Astrocyte of the cerebellum (primary cell): ENCODE measurements around the gene MTIF3.

Source experiments
- DNase-seq: peaks from one replicate; pipeline ENCODE4 v3.0.0-alpha.2; 2011; ENCODE audit warnings: low read depth
- H3K4me3 ChIP-seq: 2 replicates; pipeline ENCODE4 v1.5.1; 2011; ENCODE audit warnings: mild to moderate bottlenecking, low read depth, low read length, moderate library complexity
- in situ Hi-C: cut with HindIII; loops from 2 replicates; pipeline ENCODE4 v1.10.0; 2017; ENCODE audit warnings: low sequenced_read_pairs
- TF ChIP-seq, protein P1 (sequence below): IDR thresholded peaks from 2 replicates; pipeline ENCODE4 v1.5.1; 2012; ENCODE audit warnings: low read length, low read depth, moderate library complexity, mild to moderate bottlenecking; ENCODE audit errors: missing control alignments

Gene MTIF3

DNA sequence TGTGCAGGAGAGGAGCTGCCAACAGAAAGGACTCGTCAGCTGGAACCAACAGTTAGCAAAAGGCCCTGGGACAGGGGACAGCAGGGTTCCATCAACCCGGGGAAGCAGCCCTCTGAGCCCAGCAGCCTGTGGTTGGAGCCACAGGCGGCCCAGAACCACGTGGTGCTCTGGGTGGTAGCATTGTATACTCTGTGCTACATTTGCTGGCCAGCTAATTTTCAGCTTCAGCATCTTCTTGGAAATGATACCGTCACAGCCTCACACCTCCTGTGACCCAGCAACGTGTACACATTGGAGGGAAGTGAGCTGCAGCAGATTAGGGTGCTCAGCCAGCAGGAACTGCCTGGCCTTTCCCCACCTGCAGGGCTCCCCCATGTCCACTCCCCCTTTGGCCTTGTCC, 13.1 kb upstream of the MTIF3 start:
- no peak for DNase-seq
- TF ChIP-seq, protein P1, sequence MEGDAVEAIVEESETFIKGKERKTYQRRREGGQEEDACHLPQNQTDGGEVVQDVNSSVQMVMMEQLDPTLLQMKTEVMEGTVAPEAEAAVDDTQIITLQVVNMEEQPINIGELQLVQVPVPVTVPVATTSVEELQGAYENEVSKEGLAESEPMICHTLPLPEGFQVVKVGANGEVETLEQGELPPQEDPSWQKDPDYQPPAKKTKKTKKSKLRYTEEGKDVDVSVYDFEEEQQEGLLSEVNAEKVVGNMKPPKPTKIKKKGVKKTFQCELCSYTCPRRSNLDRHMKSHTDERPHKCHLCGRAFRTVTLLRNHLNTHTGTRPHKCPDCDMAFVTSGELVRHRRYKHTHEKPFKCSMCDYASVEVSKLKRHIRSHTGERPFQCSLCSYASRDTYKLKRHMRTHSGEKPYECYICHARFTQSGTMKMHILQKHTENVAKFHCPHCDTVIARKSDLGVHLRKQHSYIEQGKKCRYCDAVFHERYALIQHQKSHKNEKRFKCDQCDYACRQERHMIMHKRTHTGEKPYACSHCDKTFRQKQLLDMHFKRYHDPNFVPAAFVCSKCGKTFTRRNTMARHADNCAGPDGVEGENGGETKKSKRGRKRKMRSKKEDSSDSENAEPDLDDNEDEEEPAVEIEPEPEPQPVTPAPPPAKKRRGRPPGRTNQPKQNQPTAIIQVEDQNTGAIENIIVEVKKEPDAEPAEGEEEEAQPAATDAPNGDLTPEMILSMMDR: no peak
- in situ Hi-C loops: no loop called here
- H3K4me3 ChIP-seq: no peak overlapping the region

DNA sequence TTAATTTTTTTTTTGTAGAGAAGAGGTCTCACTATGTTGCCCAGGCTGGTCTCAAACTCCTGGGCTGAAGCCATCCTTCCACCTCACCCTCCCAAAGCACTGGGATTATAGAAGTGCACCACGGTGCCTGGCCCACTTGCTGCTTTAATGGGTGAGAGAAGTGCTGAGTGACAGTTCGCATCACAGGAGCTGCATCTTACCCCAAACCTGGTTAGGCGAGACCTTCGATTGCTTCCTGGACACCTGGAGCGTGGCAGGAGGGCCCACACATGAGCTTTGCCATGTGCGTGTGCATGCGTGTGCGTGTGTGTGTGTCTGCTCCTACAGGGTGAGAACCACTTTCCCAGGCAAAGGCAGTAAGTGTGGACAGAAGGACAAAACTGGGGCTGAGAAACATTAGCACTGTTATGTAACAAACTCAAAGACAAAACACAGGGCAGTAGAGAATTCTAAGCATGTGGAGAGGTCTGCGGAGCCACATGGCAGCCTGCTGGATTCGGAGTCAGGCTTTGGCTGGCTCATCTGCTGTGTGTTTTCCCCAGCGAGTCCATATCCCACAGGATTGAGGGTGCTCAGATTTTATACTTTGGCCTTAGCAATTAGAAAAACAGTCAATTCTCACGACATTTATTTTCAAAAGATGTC, 11.7 kb upstream of the MTIF3 start:
- TF ChIP-seq, protein P1: no peak
- in situ Hi-C loops: no loop called here
- no peak for DNase-seq

DNA sequence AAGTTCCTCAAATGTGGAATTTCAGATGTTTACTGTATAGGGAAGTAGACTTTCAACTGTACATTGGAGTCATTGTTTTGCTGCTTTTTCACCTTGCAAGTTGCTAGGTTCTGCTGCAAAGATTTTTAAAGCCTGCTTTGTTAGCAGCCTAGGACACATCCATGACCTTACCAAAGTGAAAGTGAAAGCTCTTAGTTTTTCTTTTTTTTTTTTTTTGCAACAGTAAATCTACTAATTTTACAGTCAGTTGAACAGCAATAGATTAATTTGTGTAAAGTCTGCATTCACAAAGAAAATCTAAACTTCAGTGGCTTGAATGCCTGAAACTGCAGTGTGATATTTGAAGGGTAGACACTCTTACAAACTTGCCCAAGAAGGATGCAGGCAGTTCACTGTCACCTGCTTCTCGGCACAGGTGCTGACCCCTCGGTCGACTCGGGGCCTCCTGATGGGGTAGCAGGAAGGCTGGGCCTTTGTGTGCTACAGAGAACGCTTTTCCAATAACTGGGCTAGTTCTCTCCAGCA, 5.0 kb upstream of the MTIF3 start:
- H3K4me3 ChIP-seq: no peak overlapping the region
- TF ChIP-seq, protein P1: no peak
- in situ Hi-C loops: no loop called here
- no peak for DNase-seq

More for the DNA sequence above, 11.7 kb upstream of the MTIF3 start:
- no peak overlapping the region for H3K4me3 ChIP-seq

DNA sequence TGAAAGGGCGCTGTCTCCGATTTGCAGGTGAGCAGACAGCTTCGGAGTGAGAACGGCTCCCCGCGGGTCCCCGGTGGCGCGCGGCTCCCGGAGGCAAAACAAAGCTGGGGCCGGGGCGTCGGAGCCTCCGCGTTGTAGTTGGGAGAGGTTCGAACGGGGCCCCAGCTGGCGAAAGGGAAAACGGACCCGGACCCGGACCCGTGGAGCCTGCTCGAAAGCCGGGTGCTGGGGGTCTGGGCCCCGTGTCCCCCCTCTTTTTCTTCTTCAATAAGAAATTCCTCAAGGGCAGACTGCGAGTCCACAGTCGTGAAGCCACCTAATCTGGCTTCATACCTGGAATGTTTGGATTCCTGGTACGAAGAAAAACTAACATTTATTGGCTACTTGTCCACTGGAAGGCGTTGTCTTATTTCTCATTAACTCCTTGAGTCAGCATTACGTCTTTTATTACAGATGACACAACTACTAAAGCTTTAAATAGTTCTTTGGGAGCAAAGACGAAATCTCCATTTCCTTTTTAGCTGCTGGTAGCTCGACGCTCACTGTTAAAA, 632 bp upstream of the MTIF3 start:
- in situ Hi-C loops: no loop called here
- TF ChIP-seq, protein P1: no peak
- no peak for DNase-seq
- H3K4me3 ChIP-seq: peak overlapping the region; percentile 94

DNA sequence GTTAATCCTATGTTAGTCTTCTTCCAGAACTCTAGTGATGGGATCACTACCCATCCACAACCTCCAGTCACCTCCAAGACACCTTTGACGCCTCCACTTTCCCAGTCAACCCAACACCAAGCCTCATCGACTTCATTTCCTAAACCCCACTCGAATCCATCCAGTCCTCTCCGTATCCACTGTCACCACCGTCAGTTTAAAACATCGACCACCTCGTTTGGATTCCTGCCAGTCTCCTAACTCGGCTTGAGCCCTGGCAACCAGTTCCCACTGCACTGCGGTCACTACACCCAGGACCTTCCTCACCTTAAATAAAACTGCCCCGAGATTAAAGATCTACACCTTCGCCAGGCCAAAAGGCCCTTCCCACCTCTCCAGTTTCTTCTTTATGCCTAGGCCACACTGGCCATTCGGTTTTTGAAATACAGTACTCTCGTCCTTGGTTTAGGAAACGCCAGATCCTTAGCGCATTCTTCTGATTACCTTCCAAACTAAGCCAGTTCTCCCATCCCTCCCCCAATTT, 1.2 kb downstream of the MTIF3 start:
- TF ChIP-seq, protein P1: no peak
- H3K4me3 ChIP-seq: peak overlapping the region; percentile 94
- in situ Hi-C loops: no loop called here
- DNase-seq: no peak

GRCh38 chr13:27448308-27448707, 2.1 kb downstream of the MTIF3 start:
- DNase-seq: no peak
- TF ChIP-seq, protein P1: no peak
- in situ Hi-C loops: no loop called here
- no peak overlapping the region for H3K4me3 ChIP-seq
